SK-N-DZ (cell line): ENCODE results near the gene ADORA1. TPM values are rescaled to one million over a fixed set of nuclear protein-coding genes. Genes with fewer than 3 reads are reported as not detected.

ENCODE experiments used
- DNase-seq: peaks from one replicate; pipeline ENCODE4 v3.0.0-alpha.2; 2015; ENCODE audit warnings: low spot score
- polyA plus RNA-seq, 2 experiments: library from polyadenylated mRNA; depleted of rRNA; stranded (reverse); fragments of >200 nt; gene quantifications; 2 replicates each; pipeline ENCODE4 v1.2.3, GENCODE V29; 2014

Gene ADORA1
- polyA plus RNA-seq (2014; cell fraction: cytosol; rRNA removed) = not detected in 2 replicates
- not detected in 2 replicates for polyA plus RNA-seq (2014; cell fraction: nucleus; rRNA removed)

- no peak for DNase-seq
Measured at GRCh38 chr1:203127666-203128430, at the start of gene ADORA1. ADORA1 (plus strand) TSS chr1:203127726; CDS start chr1:203128842, 1,116 bp downstream.

GRCh38 chr1:203077956-203078355 is 49.6 kb upstream of the ADORA1 start:
- DNase-seq = no peak

DNA sequence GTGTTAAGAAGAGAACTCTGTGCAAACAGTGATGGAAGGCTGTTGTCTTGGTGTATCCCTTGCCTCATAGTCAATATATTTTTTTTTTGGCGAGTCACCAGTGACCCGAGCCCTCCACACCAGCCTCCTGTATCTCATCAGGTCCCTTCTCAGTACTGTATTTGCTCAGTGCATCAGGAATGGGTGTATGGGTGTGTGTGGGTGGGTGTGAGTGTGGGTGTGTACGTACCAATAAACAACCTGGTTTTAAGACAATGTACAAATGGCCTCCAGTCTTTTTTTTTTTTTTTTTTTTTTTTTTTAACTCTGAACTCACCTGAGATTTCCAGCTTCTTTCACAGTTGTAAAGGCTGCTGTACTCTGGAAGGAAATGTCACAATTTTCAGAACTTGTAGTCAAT is 49.0 kb upstream of the ADORA1 start:
- DNase-seq = no peak

DNA sequence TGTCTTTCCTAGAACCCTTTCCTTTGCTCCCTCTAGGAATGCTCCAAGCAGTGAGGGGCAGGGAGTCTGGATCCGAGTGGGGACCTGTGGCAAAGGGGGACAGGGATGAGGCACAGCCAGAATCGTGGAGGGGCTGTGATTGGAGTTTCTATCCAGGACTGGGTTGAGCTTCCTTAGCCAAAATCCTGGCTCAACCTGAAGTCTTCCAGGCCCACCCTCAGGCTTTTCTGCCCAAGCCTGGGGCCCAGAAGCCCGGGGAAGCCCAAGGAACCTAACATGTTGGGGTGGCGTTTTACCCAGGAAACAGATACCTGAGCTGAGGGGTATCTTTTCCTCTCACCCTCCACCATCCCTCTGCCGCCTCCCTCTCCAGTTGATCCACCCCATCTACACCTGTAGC is 47.1 kb upstream of the ADORA1 start:
- no peak for DNase-seq

DNA sequence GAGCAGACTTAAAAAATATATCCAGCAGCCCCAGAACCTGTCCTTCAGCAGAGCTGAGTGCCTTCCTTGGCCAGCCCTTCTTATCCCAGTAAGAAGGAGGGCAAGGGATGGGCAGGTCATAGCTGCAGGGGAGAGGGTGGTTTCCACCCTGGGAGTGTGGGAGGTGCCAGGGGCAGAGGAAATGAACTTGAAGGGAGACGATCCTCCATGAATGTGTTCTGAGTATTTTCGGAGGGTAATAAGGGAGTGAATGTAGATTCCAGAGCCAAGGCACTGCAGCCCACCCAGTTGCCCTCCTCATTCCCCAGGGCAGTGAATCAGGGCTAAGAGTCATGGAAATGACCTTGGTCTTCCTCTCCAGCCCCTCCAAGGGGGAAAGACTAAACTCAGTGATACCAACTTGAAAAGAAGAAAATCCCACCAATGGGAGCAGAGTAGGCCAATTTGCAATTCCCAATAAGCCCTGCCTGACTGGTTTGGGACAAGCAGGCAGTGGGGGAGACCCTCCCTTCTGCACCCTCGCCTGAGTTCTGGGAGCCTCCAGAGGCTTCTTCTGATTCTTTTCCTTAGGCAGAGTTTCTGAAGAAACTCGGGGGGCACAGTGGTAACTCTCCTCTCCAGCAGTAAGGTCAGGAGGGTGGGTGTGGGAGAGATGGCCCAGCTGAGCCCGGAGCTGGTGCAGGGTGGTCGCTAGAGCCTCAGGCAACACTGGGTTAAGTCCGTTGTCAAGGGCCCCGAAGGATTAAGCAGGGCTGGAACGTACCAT is 45.9 kb upstream of the ADORA1 start:
- no peak for DNase-seq

DNA sequence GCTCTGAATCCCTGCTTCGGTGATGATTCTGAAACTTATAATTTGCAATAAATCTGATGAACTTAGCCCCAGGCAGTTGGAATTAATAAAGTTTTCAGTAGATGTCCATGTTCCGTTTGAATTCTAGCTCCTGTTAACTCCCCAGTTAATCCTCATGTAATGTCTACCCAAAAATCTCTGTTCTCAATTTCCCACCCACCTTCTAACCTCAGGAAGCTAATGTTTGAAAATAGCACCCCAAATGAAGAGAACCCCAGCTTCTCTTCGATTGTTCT is 45.4 kb upstream of the ADORA1 start:
- DNase-seq = no peak

DNA sequence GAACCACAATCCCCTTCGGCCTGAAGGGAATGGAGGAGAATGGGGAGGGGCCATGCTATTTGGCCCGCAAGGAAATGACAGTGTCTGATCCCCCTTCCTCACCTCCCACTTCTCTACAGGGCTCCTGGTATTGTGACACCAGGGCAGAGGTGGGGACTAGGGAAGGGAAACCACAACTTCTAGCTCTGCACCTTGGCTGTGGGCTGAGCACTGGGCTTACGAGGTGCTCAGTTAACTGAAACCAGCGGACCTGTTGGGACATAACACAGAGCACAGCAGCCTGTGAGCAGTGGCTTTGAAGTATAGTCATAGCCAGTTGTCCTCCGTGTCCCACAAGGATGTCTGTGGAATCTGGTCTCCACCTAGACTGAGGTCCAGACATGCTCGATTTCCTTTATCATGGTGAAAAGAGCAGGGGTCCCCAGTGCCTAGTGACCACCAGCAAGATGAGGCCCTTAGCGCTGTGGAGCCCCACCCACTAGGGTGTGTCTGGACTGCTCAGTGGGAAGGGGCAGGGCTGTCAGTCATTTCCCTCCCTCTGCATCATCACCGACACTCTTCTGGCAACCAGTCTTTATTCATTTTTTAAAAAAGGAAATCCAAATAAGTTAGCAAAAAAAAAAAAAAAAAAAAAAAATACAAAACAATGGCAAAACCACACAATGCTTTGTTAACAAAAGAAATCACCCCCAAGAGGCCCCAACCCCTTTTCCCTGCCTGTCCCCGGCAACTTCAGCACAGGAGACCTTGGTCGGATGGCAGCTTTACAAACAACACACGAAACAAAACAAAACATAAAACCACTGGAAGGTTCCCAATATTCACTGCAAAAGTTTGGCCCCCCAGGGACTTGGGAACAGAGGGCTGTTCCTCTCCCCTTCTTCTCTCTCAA is 44.7 kb upstream of the ADORA1 start:
- no peak for DNase-seq

DNA sequence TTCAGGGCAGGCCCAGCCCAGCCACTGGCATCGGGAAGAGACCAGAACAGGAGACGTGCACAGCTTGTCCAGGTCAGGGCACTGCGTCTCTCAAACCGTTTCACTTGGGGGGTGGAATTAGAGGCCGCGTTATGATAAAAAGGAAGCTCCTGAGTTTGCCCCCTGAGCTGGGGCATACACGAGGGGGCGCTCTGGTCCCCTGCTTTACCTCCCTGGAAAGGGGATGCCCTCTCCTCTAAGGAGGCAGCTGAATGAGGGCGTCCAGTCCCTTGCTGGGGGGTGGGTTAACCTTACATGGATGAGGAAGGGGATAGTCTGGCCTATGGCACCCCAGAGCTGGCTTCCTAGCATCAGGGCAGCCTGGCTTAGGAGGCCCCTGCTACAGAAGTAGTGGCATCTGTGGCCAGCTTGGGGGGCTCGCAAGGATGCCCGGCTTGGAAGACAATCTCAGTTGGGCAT is 44.0 kb upstream of the ADORA1 start:
- no peak for DNase-seq

DNA sequence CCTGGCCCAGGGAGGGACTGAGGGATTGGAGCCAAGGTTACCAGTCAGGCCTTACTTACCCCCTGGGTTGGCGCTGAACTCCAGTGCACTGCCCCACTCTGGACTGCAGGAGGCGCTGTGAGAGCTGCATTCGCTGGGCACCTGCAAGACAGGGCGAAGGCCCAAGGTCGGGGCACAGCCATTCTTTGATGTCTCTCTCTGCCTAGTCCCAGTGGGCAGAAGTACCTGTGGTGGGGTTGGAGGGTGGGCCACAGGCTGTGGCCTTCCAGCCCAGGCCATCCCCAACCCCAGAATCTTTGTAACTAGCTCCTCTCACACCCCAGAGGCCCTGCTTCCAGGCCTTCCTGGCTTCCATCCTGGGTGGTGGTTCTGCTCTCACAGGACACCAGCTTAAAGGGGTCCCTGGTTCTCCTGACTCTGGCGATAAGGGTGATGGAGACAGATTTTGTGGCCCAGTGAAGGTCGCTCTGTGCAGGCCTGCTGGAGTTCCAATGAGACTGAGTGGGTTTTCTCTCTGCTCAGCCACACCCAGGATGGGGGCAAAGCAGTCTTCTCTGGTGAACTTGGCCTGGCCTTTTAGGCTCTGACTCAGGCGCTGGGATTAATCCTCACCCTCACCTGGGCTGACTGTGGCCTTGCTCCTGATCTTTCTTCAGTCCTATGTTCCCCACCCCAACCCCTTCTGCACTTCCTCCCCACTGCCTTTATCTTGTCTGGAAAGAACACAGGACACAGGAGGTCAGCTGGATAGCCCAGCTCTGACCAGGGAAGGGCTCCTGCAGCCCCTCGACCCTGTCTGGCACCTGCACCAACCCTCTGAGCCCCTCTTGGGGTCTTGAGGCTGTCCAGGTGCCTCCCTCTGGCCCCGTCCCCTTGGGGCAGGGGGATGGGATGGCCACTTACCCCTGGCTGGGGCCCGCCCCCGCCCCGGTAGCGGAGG is 42.7 kb upstream of the ADORA1 start:
- no peak for DNase-seq

- DNase-seq = peak; percentile 58
Measured at GRCh38 chr1:203085528-203086406, 41.8 kb upstream of the ADORA1 start, which contains the start of gene MYOG. MYOG (minus strand) TSS chr1:203086012; CDS start chr1:203085961, 51 bp downstream.

GRCh38 chr1:203086992-203087763 is 40.3 kb upstream of the ADORA1 start:
- DNase-seq = no peak

DNA sequence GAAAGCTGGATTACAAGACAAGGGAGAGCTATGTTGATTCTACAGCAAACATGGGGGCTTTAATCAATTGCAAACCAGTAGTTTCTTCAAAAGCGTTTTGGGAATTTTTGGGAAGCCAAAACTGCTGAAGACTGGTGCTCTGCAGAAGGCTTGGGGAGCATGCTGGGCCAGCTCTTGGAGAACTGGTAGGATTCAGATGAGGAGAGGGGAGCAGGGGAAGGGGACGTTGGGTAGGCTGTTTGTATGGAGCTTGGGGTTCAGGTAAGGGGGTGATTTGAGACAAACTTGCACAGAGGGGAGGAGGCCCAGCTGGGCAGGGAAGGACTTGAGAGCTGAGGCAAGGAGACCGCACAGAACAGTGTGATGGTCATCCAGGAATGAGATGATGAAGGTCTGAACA is 39.1 kb upstream of the ADORA1 start:
- DNase-seq = no peak

DNA sequence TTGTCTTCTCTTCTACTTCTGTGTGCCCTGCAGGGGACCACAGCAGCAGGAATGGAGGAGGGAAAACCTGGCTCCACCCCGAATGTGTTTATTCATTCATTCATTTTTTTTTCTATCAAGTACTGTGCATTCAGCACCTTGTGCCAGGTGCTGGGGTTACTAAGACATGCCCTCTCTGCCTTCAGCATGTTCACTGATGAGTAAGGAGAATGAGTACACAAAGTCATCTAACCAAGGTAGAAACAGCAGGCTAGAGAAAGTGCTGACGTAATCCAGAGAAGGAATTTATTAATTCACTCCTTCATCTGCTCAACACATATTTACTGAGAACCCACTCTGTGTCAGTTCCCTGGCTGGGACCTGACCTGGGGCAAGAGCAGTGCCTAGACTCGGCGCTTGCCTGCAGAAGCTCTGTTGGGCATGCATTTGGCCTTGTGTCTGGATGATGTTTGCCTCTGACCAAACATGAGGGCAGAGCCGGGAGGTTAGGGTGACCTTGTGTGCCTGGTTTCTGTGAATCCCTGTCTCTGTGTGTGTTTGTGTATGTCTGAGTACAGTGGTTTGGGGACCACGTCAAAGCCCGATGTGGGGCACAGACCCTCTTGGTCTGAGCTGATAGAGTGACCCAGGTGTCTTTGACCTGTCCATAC is 38.4 kb upstream of the ADORA1 start:
- DNase-seq = no peak

DNA sequence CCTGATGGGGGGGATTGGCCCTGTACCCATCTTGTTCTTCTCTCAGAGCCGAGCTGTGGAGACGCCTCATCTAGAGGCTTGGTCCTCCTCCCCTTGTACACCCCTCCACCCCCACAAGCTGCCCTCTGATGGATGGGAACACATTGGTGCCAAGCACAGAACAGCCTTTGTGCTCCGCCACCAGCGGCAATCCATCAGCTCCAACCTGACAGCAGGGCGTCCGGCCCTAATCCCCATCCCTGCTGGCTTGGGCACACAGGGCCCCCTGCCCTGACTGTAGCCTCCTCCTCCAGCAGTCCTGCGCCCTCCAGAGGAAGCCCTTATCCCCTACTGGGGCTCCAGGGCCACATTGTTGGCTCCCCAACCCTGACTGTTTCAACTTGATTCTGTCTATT is 37.9 kb upstream of the ADORA1 start:
- no peak for DNase-seq

- DNase-seq = no peak
Measured at GRCh38 chr1:203090421-203091198, 36.9 kb upstream of the ADORA1 start.

DNA sequence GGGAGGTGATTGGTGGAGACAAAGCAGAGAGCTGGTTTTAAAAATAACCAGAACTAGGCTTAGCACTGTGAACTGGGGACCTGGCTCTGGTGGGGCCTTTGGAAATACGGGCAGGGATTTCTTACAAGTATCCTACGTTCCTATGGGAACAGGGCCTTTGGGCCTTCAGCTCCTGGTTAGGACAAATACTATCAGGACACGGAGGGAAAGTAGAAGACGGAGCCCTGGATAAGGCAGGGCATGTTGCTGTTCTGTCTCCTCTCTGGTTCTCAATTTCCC is 36.4 kb upstream of the ADORA1 start:
- no peak for DNase-seq

DNA sequence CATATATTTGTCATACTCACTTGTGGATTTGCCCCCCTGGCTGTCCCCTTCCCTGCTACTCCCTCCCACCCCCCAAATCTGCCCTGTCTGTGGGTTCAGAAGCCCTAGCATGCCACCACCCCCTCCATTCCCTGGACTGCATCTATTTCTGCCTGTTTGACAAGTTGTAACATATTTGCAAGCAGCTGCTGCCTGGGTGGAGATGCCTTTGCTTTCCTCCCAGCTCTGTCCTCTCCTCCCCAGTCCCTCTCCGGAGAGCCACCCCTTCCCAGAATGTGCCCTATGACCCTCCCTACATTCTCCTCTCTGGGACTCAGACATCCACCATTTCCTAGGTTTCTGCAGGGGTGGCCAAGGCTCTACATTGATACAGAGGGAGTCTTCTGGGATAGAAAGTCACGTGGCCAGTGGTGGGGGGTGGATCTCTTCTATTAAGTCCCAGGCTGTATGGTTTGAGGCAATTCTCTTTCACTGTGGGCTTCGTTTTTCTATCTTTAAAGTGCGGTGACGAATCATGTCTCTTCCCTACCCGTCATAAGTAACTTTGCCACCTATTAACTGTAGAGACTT is 35.7 kb upstream of the ADORA1 start:
- DNase-seq = no peak
